GM19035 (cell line): ENCODE results near the gene DNAAF8.
"Not testable (repeated sequence)": the region's sequence is repeated elsewhere in the genome, so short reads cannot be mapped to it uniquely, and the experiment has no call there.

Experiments
- ATAC-seq: cut with Tn5 transposase; IDR thresholded peaks from one replicate; pipeline ENCODE4 v1.9.1; 2021; ENCODE audit not compliant: unreplicated experiment

The DNAAF8 gene

DNA sequence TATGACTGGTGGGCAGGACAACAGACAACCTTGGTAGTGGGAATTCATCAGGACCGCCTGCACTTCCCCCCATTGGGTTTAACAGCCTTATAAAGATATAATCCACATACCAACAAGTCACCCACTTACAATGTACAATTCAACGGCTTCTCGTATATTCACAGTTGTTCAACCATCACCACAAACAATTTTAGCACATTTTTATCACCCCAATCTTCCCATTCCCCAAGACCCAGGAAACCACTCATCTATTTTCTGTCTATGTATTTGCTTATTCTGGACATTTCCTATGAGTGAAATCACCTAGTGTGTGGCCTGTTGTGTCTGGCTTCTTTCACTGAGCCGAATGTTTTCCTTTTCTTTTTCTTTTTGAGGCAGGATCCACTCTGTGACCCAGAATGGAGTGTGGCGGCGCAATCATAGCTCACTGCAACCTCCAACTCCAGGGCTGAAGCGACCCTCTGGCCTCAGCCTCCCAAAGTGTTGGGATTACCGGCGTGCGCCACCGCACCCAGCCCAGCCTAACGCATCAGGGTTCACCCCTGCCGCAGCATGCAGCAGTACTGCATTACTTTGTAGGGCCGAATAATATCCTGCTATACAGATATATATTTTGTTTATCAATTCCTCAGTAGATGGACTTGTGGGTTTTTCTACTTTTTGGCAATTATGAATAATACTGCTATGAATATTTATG, 11.1 kb upstream of the DNAAF8 start:
- no peak for ATAC-seq

DNA sequence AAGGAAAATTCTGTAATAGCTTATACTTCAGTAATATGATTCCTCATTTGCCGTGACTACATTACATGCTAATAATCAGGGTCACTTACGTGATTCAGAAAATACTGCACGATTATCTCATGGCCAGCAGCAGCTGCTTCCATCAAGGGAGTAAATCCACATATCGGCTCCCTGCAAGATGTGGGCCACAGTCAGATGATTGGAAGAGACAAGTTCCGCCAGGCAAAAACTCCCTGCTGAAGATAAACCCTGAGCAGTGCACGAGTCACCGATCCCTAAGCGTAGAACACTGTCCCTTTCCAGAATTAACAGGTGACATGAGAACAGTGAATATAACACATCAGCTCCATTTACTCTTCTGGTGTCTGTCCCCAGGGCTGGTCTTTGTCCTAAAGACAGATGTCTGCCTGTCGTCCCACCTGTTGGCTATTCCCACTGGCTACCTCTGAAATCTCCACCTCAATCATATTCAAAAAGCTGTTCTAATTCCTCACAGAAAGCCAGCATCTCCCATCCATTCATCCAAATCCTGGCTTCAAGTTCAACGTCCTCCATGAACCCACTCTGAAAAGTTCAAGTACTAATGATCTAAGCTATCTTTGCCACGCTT, 9.6 kb upstream of the DNAAF8 start:
- ATAC-seq = no peak

DNA sequence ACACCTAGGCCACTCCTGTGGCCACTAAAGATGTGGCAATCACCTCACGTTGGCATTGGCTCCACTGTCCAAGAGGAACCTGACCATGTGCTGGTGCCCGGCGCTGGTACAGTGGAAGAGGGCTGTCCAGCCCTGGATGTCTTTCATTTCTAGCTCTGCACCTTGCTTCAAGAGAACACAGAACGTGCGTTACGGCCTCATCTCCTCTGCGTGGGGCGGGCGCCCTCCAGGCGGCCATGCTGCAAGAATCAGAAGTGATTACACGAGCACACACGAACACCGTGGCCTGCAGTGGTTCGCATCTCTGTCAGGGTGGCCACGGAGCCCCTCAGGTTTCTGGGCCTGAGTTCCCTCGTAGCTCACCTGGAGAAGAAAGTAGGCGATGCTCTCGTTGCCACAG, 7.7 kb upstream of the DNAAF8 start:
- ATAC-seq = no peak

DNA sequence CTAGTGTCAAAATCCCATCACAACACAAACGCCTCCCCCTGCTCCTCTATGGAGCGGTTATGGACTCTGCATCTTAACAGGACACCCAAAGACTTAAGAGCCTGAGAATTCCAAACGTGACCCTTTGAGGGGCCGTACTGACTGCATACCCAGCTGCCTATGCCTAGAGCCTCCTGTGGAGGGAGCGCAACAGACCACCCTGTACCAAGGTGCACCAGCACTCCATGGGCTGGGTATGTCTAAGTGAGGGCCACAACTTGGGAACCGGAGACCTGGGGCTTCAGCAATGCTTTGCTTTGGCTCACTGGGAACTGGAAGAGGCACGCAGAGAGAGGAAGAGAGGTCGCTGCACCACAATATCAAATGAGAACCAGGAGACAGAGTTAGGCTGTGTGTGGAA, 5.7 kb upstream of the DNAAF8 start:
- no peak for ATAC-seq

DNA sequence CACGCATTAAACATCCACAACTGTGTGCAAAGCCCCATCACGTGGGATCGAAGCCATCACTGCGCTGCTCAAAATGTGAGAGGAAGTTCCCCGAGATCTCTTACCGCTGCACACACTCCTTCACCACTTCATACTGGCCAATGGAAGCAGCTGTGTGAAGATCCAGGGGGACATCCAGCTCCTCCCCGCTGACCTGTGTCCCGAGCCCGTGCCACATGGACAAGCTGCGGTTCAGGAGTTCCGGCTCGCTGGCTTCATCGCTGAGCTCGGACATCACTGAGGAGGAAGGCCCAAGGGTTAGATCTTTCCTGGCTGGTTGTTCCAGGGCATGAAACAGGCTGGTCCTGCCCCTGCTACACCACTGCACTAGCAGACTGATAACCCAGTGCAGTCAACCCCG, 4.5 kb upstream of the DNAAF8 start:
- ATAC-seq = no peak

DNA sequence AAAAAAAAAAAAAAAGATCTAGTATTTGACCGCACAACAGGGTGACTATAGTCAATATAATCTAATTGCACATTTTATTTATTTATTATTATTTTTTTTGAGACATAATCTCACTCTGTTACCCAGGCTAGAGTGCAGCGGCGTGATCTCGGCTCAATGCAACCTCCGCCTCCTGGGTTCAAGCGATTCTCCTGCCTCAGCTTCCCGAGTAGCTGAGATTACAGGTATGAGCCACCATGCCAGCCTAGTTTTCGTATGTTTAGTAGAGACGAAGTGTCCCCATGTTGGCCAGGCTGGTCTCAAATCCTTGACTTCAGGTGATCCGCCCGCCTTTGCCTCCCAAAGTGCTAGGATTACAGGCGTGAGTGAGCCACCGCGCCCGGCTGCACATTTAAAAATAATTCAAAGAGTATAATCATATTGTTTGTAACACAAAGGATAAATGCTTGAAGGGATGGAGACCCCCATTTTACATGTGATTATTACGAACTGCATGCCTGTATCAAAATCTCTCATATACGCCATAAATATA, 1.1 kb upstream of the DNAAF8 start:
- no peak for ATAC-seq

DNA sequence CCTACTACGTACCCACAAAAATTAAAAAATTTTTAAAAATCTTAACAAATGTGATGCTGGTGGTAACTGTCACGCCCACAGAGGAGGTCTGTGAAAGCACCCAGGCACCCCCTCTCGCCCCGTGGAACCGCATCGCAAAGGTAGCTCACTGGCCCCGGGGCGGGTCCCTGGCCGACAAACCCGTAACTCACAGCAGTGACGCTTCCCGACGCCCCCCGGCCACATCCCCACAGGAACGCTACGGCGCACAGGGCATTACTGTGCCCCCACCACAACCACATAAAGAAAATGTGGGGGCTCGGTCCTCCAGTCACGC, 632 bp upstream of the DNAAF8 start:
- ATAC-seq = peak; percentile 20

DNA sequence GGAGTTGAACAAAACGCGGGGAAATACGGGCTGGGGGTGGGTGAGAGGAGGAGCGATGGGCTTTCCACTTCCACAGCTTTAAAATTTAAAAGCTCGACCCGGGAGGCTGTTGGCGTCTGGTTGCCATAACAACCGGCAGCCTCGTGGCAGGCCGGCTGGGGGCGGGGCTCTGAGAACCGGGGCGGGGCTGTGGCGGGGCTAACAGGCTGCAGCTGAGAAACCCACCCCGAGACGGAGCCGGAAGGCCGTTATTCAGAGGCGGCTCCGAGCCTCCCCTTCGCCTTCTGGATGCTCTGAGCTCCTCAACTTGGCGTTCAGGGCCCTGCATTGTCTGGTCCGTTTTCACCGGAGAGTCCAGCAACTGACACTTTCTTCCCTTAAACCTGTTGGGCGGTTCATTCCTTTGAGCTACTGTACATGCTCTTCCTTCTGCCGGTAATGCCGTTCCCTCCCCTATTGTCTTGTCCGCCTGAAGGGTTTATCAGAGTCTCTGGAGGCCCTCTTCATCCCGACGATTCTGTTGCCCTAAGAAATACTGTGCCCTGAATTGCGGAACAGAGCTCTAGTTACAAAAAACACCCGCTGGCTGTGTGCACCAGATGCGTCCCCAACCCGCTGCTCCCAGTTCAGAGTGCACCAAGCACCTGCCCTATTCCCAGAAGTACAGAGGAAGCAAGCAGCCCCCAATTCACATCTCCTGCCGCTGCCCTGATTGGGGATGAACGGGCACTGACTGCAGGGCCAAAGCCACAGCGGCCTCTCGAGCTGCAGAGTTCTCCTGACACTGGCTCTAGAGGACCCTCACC, 596 bp downstream of the DNAAF8 start:
- peak; percentile 66 for ATAC-seq

DNA sequence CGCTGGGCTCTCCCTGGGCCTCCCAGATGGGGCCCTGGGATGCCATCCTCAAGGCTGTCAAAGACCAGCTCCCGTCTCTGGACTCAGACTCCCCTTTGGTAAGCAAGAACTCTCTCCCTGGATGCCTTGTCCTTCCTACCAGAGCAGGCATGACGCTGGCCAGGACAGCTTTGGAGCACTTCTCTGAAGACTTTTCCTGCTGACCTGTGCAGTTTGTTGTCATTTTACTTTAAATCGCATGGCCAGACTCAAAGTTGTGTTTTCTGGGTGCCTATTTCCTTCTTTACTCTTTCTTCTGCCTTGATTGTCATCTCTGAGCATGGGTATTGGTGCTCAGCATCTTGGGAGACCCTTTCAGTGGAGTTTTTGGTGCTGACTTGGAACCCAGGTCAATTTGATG, 2.2 kb downstream of the DNAAF8 start:
- no peak for ATAC-seq

DNA sequence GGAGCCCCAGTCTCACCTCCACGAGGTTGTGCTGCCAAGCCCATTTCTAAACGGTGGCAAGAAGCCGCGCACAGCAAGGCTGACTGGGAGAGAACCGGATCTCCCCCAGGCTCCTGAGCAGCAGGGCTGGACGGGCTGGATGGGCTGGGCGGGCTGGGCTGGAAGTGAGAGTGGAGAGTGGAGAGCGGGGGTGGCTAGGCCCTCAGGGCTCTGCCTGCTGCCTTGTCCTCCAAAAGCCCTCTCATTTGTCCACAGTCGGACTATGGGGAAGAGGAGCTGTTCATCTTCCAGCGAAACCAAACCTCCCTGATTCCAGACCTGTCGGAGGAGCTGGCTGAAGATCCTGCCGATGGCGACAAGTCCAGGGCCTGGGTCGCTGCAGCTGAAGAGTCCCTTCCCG, 3.2 kb downstream of the DNAAF8 start:
- ATAC-seq = no peak

DNA sequence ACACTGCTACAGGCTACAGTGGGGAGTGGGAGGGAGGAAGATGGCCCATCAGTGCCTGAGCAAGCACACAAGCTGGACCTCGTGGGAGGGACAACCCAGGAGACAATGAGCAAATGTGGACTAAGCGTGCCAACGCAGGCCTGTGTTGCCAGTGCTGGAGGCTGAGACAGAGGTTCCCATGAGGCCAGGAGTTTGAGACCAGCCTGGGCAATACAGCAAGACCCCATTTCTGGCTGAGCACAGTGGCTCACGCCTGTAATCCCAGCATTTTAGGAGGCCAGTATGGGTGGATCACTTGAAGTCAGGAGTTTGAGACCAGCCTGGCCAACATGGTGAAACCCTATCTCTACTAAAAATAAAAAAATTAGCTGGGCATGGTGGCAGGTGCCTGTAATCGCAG, 4.0 kb downstream of the DNAAF8 start:
- ATAC-seq = not testable (repeated sequence)

DNA sequence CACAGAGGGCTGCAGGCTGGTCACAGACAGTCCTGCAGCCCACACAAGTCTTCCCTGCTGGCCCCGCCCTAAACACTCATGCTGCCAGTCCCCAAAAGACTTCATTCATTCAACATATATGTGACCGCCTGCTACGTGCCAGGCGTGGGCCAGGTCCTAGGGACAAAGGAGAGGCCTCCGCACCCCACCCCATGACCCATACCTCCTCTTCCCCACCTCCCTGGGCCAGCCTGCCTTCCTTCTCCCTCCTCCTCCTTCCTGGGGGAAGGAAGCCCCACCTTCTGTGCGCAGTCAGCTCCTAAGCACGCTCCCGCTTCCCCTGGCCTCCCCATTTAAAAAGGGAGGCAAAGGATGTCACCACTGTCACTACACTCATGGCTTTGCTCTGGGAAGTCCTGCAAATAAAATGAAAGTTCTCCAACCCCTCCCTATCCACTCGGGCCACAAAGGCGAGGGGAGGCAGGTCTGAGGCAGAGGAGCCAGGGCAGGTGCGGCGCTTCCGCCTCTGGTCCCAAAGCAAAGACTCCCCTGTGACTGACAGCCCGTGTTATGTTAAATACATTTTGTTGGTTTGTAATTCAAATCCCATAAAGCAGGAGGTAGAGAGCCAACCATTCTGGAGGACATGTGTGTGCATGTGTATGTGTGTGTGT, 9.0 kb downstream of the DNAAF8 start:
- ATAC-seq = no peak

DNA sequence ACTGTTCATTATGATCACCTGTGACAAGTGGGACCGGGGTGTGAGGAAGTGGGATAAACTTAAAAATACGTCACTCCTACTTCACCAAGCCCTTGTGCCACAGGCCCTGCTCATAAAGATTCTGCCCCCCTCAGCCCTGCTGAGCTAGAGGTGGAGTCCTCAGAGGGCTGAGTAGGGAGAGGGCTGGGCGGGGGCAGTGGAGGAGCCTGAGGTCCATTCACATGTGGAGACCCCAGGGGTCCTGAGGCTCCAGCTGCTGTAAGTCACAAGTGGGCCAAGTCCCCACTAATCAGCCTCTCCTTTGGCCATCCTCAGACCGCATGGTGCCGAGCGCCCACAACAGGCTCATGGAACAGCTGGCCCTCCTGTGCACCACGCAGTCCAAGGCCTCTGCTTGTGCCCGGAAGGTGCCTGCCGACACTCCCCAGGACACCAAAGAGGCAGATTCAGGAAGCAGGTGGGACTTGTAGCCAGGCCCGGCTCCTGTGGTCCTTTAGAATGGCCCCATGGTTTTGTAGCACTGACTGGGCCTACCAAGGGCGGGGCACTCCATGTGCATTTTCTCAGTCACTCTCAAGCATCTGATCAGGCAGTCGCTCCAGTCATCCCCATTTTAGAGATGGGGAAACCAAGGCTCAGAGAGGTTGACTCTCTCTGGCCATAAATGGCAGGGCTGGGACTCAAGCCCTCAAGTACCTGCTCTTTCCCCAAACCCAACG, 10.4 kb downstream of the DNAAF8 start:
- ATAC-seq = no peak

DNA sequence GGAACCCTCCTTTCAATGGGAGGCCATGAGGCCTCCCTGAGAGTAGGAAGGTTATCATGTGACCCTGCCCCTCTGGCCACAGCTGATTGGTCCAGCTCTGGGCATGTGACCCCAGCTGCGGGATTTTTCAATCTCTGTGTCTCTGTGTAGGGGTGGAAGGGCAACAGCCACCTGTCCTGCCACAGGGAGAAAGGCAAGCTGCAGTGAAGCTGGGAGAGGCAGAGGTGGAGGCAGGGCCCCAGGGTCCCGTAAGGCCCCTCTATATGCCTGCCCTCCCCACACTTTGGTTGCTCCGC, 10.9 kb downstream of the DNAAF8 start:
- no peak for ATAC-seq

DNA sequence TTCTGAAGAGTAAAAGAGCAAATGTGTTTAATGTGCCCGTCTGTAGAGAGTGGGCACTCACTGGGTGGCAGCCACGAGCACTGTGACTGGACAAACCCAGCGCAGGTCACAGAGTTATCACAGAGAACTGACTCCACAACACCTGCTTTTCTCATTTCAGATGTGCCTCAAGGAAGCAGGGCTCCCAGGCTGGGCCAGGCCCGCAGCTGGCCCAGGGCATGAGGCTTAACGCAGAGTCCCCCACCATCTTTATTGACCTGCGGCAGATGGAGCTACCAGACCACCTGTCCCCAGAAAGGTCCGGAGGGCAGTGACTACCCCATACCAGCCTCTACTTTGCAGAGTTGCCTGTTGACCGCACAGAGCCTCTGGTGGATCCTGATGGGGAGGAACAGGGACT, 11.9 kb downstream of the DNAAF8 start:
- ATAC-seq = no peak

DNA sequence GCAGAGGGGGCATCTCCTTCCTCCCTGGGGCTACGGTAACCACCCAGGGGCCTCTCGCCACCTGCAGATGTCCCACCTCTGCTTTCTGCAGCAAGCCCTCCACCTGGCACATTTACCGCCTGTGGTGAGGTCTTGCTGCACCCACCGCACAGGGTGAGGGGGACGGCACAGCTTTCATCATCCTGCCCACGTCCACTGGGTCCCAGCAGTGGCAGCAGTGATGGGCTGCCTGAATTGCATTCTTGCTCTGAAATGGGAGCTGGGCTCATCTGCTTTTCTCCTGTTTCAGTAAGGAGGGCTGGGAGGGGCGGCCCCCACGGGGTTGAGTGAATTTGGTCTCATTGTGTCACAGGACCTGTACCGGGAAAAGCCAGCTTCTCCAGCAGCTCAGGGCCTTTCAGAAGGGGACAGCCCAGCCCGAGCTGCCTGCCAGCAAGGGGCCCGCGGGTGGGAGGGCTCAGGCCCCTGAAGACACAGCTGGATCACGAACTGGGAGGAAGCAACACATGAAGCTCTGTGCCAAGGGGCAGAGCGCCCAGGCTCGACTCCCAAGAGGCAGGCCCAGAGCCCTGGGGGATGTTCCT, 12.7 kb downstream of the DNAAF8 start:
- ATAC-seq = no peak

DNA sequence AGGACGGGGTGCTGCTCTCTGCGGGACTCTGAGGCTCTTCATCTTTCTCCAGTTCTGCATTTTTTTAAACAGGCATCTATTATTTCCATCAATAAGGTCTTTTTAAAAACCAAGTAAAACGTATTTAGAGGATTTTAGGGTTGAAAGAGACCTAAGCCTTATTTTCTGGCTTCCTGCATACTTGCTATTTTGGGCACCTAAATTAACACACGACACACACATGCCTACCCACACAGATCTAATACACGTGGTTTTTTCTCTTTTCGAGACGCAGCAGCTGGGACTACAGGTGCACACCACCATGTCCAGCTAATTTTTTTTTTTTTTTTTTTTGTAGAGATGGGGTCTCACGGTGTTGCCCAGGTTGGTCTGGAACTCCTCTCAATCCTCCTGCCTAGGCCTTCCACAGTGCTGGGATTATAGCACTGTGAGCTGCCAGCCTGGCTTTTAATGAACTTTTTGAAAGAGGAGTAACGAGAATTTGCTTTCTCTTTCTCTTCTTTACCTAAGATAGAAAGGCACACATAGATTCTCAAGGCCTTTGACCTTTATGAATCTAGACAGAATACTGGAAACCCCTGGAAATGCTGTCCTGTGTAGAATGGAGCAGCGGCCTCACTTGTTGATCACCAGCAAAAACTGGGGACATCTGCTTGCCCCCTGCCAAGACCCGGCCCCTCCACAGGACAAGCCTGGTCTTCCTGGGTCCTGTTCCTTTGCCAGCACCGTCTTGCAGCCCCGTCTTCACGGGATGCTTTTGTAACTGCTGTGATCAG, 13.8 kb downstream of the DNAAF8 start:
- no peak for ATAC-seq

DNA sequence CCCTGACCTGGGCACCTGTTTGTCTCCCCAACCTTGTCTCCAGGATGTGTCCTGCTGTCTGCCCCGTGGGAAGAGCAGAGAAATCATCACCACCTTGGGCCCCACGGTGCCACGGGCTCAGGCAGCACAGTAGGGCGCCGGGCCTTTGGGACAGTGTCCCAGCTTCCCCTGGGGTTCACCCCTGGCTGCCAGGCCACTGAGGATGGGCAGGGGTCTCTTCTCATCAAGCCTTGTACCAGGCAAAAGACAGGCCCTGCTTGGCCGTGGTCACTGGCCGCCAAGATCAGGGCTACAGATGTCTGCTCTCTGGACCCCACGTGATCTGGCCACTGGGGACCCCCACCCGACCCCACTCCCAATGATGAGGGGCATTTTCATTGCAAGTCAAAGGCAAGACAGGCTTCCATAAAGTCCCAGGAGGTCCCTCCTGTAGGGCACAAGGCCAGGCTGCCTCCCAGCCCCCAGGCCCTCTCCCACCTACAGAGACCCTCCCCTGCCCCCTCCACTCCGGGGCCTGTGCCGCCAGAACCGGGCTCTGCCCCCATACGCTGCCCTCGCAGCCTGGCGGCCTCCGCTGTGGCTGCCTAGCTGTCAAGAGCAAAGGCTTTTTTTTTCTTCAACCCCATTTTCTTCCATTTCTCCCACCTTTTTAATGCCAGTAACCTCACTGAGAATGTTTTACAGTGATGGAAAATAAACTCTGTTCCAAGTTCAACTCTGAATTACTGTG, 14.5 kb downstream of the DNAAF8 start:
- ATAC-seq = no peak

DNA sequence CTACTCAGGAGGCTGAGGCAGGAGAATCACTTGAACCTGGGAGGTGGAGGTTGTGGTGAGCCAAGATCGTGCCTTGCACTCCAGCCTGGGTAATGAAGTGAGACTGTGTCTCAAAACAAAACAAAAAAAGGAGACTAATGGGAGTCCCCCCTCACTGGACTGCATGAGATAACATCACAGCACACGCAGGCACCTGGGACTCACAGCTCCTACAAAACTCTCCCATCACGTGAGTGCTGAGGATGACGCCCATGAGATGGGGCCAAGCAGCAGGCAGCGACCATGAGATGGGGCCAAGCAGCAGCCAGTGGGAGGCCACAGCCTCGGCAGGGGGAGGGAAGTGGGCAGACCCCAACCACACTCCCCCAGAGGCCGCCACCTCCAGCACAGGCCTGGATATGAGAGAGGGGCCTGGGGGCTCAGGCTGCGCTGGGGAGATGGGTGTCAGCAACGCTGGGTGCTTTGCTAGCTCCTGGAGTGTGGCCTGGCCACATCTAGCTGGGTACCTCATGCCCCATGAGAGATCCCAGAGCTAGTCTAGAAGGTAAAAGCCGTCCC, 15.4 kb downstream of the DNAAF8 start:
- no peak for ATAC-seq
